Ovary (tissue), 3 donors: ENCODE measurements around the gene PPFIA4.

Source experiments
- POLR2A ChIP-seq: fragments of 450-650 bp; IDR thresholded peaks from one replicate; pipeline ENCODE4 v1.6.1; 2017; ENCODE audit warnings: antibody characterized with exemption, mild to moderate bottlenecking, moderate library complexity
- TF ChIP-seq, protein P1 (sequence below), 3 donors: fragments of 450-650 bp in 2 of 3; fragments of 200-600 bp in 1 of 3; IDR thresholded peaks; one replicate each; pipeline versions ENCODE4 v1.5.1 to v1.8.0; 2016 to 2022; ENCODE audit warnings: antibody characterized with exemption in 3 of 3, mild to moderate bottlenecking in 1 of 3
- donor health status: DM: no; HTN: no; CAD: no.

DNA sequence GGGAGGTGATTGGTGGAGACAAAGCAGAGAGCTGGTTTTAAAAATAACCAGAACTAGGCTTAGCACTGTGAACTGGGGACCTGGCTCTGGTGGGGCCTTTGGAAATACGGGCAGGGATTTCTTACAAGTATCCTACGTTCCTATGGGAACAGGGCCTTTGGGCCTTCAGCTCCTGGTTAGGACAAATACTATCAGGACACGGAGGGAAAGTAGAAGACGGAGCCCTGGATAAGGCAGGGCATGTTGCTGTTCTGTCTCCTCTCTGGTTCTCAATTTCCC, 64.8 kb downstream of the PPFIA4 start:
- TF ChIP-seq, protein P1, sequence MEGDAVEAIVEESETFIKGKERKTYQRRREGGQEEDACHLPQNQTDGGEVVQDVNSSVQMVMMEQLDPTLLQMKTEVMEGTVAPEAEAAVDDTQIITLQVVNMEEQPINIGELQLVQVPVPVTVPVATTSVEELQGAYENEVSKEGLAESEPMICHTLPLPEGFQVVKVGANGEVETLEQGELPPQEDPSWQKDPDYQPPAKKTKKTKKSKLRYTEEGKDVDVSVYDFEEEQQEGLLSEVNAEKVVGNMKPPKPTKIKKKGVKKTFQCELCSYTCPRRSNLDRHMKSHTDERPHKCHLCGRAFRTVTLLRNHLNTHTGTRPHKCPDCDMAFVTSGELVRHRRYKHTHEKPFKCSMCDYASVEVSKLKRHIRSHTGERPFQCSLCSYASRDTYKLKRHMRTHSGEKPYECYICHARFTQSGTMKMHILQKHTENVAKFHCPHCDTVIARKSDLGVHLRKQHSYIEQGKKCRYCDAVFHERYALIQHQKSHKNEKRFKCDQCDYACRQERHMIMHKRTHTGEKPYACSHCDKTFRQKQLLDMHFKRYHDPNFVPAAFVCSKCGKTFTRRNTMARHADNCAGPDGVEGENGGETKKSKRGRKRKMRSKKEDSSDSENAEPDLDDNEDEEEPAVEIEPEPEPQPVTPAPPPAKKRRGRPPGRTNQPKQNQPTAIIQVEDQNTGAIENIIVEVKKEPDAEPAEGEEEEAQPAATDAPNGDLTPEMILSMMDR (IDR thresholded peaks at IDR 0.05): no peak
- TF ChIP-seq POLR2A: no peak
